Duodenal mucosa (tissue), 2 donors: ENCODE data around the gene MAN2A1.
A peak's percentile ranks its signal among the peaks of the same experiment; 100 is the strongest.

Experiments
- H3K27ac ChIP-seq: one replicate; pipeline ENCODE4 v1.7.0; 2013; ENCODE audit warnings: low read depth, low read length
- H3K27me3 ChIP-seq, 2 donors: one replicate each; pipeline ENCODE4 v1.7.0; 2013; ENCODE audit warnings: low read length in 2 of 2, control low read depth in 1 of 2; ENCODE audit not compliant: insufficient read depth in 2 of 2, control insufficient read depth in 1 of 2
- H3K36me3 ChIP-seq, 2 donors: one replicate each; pipeline ENCODE4 v1.7.0; 2013; ENCODE audit warnings: low read length in 2 of 2, control low read depth in 1 of 2; ENCODE audit not compliant: insufficient read depth in 2 of 2, control insufficient read depth in 1 of 2
- H3K4me1 ChIP-seq, 2 donors: one replicate each; pipeline ENCODE4 v1.7.0; 2013; ENCODE audit warnings: low read length in 2 of 2, control low read depth in 1 of 2; ENCODE audit not compliant: insufficient read depth in 2 of 2, control insufficient read depth in 1 of 2
- H3K4me3 ChIP-seq, 2 donors: one replicate each; pipeline ENCODE4 v1.7.0; 2013; ENCODE audit warnings: low read length in 2 of 2, low read depth in 1 of 2
- H3K9ac ChIP-seq, 2 donors: one replicate each; pipeline ENCODE4 v1.7.0; 2013; ENCODE audit warnings: low read length in 2 of 2, low read depth in 1 of 2
- H3K9me3 ChIP-seq, 2 donors: one replicate each; pipeline ENCODE4 v1.7.0; 2013; ENCODE audit warnings: low read length in 2 of 2, control low read depth in 1 of 2; ENCODE audit not compliant: control insufficient read depth in 1 of 2

The MAN2A1 gene

DNA sequence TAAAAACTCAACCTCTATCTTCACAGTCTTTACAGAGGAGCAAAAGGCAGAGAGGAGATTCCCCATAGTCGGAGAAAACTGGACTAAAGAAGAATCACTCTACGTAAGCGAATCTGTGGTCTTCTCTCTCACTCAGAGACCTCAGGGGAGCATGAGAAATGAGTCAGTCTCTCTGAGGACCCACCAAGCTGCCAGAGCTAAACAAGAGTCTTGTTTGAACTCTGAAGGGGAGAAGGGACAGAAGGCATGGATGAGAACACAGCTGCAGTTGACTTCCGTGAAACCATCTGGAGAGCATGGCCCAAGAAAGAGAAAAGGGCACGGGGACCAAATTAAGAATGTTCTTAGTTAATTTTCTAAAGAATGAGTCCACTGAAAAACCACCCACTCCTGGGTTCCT lies 12.8 kb upstream of the MAN2A1 start:
- Histone ChIP-seq H3K36me3 (no peaks in the 10 kb centered on the region), H3K4me1 (no peaks in the 10 kb centered on the region), H3K27ac (no peak overlapping the region), H3K9ac (no peak overlapping the region), H3K9me3 (no peaks in the 10 kb centered on the region), H3K27me3 (peaks cover 0 to 2% of the 10 kb centered on the region in 2 donors), H3K4me3 (no peak overlapping the region)

DNA sequence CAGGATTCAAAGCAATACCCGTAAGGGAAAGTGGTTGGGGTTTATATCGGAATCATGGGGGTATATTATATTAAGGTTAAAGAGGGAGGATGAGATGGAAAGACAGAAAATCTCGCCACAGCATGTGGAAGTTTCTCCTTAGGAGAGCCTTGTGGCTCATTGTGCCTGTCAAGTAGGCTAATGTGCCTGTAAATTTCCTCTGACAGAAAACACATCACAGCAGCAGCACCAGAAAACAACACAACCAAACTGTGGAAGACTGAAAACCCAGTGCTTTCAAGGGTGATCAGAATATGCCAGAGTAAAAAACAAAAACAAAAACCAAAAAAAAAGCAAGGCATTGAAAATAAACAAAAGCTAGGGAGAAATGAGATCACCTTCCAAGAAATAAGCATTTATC lies 11.3 kb upstream of the MAN2A1 start:
- Histone ChIP-seq H3K4me3 (no peak overlapping the region), H3K4me1 (no peaks in the 10 kb centered on the region), H3K27ac (no peak overlapping the region), H3K36me3 (no peaks in the 10 kb centered on the region), H3K9me3 (no peaks in the 10 kb centered on the region), H3K27me3 (peaks cover 0 to 2% of the 10 kb centered on the region in 2 donors), H3K9ac (no peak overlapping the region)

DNA sequence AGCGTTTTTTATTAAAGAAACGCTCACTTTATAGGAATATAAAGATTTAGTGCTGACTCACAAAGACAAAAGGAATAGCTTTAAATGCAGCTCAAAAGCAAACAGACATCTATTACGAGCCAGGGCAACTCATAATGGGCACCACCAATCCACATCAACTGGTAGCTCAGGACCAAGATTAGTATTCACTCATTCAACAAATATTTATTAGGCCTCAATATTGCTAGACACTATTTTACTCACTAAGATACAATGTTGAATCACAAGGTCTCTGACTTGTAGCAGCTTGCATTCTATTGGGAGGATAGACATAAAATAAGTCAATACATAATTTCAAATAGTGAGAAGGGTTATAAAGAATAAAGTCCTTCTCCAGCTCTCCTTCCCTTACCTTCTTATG lies 8.0 kb upstream of the MAN2A1 start:
- Histone ChIP-seq H3K4me1 (no peaks in the 10 kb centered on the region), H3K4me3 (no peak overlapping the region), H3K9ac (no peak overlapping the region), H3K27me3 (no peaks in the 10 kb centered on the region), H3K36me3 (no peaks in the 10 kb centered on the region), H3K9me3 (no peaks in the 10 kb centered on the region), H3K27ac (no peak overlapping the region)

DNA sequence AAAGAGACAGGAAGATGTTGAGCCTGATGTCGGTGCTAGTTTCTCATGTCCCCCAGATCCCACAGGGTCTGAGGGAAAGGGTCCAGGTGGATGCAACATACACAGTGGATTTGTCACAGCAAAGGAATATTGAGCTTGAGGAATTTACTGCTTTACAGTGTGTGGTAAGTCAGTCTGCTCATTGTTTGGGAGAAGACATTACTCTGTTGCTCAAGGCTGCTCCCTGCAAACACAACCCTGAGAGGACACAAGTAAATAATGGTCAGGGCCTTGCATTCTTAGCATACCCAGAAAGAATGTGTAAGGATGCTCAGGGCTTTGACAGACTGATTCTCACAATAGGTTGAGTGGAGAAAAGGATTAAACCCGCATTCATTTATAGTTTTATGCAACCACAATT lies 7.3 kb upstream of the MAN2A1 start:
- Histone ChIP-seq H3K4me3 (no peak overlapping the region), H3K9me3 (no peaks in the 10 kb centered on the region), H3K9ac (no peak overlapping the region), H3K27me3 (no peaks in the 10 kb centered on the region), H3K36me3 (no peaks in the 10 kb centered on the region), H3K27ac (no peak overlapping the region), H3K4me1 (no peaks in the 10 kb centered on the region)

DNA sequence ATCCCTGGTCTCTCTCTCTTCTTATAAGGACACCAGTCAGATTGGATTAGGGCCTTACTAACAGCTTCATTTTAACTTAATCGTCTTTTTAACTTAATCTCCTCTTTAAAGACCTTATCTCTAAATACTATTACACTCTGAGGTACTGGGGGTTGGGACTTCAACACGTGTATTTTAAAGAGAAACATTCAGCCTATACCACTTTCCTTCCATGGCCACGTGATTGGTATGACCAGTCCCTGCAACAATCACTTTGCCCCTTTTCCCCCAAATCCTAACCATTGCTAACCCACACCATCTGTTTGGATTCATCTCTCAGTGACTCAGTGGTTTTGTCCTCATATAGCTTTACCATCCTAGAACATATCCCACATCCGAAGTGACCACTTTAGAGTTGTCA lies 3.8 kb upstream of the MAN2A1 start:
- H3K4me1 ChIP-seq, result peaks cover 4% of the 10 kb centered on the region in 2 donors
- no peak overlapping the region for H3K27ac ChIP-seq
- H3K9ac ChIP-seq, result no peak overlapping the region
- no peaks in the 10 kb centered on the region for H3K27me3 ChIP-seq
- H3K4me3 ChIP-seq, result no peak overlapping the region
- H3K9me3 ChIP-seq, result peaks cover 0 to 4% of the 10 kb centered on the region in 2 donors
- no peaks in the 10 kb centered on the region for H3K36me3 ChIP-seq

DNA sequence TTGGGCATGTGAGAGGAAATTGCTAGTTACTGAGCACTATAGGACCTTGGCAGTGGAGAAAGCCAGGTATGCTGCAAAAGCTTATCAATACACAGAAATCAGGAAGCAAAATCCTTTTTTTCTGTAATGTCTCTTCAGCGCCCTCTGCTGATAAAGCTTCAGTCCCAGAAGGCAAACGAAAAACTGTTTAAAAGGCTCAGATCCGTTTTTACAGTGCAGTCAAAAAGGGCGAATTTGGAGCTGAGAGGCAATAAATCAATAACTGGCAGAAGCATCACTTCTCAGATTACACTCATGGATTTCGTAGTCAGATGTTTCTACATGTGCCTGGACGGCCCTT lies 1.1 kb upstream of the MAN2A1 start:
- Histone ChIP-seq H3K4me1 (peaks cover 15 to 23% of the 10 kb centered on the region in 2 donors), H3K27ac (peak overlapping the region; percentile 88), H3K27me3 (no peaks in the 10 kb centered on the region), H3K36me3 (no peaks in the 10 kb centered on the region), H3K4me3 (peak overlapping the region; percentile 89 to 94), H3K9me3 (peaks cover 0 to 4% of the 10 kb centered on the region in 2 donors), H3K9ac (peak overlapping the region; percentile 70 to 75)

DNA sequence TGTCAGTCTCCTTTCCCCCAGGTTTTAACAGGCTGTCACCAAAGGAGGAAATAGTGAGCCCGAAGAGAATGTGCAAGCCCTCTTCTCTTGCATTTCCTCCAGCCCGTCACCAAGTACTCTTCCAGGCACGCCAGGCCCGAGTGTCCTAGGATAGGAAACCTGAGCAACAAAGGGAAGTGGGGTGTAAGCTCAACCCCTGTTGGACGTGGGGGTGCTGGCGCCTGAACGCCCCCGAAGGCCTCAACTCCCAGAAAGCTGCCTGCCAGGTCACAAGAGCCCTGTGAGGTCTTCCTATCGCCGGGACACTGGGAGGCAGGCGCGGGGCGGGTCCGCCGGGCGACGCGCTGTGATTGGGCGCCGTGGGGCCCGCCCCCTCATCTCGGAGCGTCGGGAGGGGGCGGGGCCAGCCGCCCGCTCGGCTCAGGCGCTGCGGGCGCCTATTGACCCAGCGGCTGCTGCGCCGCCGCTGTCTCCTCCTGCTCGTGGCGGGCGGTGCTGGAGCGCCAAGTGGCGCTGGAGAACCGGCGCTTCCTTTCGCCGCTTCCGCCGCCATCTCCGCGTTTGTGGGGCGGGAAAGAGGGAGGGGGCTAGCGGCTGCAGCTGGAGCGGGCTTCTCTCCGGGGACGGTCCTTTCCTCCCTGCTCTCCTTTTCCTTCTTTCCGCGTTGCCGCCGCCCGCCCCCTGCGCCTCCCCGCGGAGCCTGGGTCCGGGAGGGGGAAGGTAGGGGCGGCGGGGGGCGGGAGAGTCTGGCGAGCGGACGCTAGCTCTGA lies 572 bp upstream of the MAN2A1 start:
- peak overlapping the region; percentile 93 to 97 for H3K9ac ChIP-seq
- H3K4me1 ChIP-seq, result peaks cover 16 to 28% of the 10 kb centered on the region in 2 donors
- peak overlapping the region; percentile 95 for H3K27ac ChIP-seq
- H3K9me3 ChIP-seq, result peaks cover 0 to 4% of the 10 kb centered on the region in 2 donors
- no peaks in the 10 kb centered on the region for H3K36me3 ChIP-seq
- H3K4me3 ChIP-seq, result peak overlapping the region; percentile 89 to 94
- H3K27me3 ChIP-seq, result no peaks in the 10 kb centered on the region

DNA sequence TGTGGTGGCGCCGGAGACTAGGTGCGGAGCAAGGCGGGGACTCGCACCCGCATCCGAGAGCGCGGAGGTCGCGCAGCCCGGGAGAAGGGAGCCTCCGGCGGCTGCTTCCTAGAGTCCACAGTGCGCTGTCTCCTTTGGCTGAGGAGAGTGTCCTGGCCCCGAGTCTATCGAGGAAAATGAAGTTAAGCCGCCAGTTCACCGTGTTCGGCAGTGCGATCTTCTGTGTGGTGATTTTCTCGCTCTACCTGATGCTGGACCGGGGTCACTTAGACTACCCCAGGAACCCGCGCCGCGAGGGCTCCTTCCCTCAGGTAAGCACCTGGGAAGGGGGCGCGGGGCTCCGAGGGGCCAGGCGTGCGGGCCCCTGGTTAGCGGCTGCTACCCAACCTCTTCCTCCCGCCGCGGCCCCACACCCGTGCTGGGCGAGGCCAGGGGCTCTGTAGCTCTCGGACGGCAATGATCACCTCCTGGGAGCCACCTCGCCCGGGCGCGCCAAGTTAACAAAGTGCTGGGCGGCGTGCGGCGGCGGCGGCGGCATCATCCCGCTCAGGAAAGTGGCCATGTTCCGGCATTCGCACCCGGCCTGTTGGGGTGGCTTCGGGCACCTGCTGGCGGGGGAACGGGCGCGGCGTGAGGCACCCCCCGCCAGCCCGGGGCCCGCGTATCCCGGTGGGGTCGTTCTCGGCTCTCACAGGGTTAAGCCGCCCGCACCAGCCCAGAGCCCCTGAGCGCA lies 681 bp downstream of the MAN2A1 start:
- Histone ChIP-seq H3K4me3 (peak overlapping the region; percentile 89 to 94), H3K27me3 (no peaks in the 10 kb centered on the region), H3K9ac (peak overlapping the region; percentile 93 to 97), H3K27ac (peak overlapping the region; percentile 95), H3K36me3 (no peaks in the 10 kb centered on the region), H3K9me3 (peaks cover 0 to 4% of the 10 kb centered on the region in 2 donors), H3K4me1 (peaks cover 28 to 41% of the 10 kb centered on the region in 2 donors)

DNA sequence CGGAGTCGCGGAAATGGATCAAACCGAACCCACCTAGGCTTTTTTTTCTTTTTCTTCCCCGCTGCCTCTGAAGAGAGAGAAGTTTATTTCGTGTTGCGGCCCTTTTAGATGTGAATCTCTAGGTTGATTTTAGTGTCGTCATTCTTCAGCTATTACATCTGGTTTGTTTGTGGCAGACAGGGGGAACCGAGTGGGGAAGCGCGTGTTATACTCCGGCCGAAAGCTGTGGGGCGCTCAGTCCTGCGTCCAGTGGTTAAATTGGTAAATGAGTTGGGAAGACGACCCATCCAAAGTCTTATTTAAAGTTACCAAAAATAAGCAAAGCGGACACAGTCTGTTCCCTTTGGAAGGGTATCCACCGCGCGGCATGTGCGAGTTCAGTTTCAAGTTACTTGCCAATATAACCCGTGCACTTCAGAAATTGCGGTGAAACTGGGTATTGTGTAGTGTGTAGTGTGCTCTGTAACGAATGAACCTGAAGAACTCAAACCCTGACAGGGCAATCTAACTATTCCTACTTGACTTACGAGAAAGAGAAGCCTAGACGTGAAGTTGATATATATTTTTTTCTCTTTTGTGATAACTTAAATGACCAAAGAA lies 1.3 kb downstream of the MAN2A1 start:
- Histone ChIP-seq H3K27ac (peak overlapping the region; percentile 95), H3K27me3 (no peaks in the 10 kb centered on the region), H3K9ac (peak overlapping the region; percentile 93 to 97), H3K4me1 (peaks cover 34 to 45% of the 10 kb centered on the region in 2 donors), H3K4me3 (peak overlapping the region; percentile 89 to 94), H3K9me3 (peaks cover 0 to 4% of the 10 kb centered on the region in 2 donors), H3K36me3 (no peaks in the 10 kb centered on the region)

DNA sequence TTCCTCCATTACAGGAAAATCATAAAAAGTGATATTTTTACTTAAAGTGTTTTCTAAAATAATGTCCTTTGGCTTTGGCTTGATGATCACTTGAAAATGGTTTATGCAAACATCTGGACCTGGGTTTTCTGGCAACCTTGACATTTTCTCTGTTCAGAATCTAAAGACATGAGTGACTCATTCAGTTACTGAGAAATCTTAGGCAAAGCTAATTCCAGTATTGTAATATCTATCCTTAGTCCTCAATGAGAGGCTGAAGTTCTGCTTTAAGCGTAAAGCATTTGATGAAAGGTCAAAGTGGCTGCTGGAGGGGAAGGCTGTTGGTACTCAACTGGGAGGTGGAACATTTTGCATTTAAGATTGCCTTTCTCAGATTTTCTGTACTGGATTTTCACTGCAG lies 2.3 kb downstream of the MAN2A1 start:
- Histone ChIP-seq H3K36me3 (no peaks in the 10 kb centered on the region), H3K4me1 (peaks cover 42 to 54% of the 10 kb centered on the region in 2 donors), H3K27ac (no peak overlapping the region), H3K4me3 (peak overlapping the region; percentile 89 to 94), H3K9ac (peak overlapping the region; percentile 93 to 97), H3K27me3 (no peaks in the 10 kb centered on the region), H3K9me3 (peaks cover 0 to 4% of the 10 kb centered on the region in 2 donors)
